ENCODE data around the gene RNF207. TPM values are rescaled to one million over a fixed set of nuclear protein-coding genes. Genes with fewer than 3 reads are reported as not detected.

The RNF207 gene
- total and polyA plus RNA-seq, 10 of the 15 experiments (the other 5 are each of a cell fraction or from before 2014, with no cell fraction given), result 1.7 to 36.4 (median 13.1) TPM

GRCh38 chr1:6199298-6200187 is 6.4 kb upstream of the RNF207 start, which contains the start of gene RPL22 (continued):
- TF ChIP-seq ZNF384 (IDR thresholded peaks at IDR 0.05; ENCODE audit: borderline replicate concordance, low read depth, low read length) (no peak), ZBTB33 (IDR thresholded peaks at IDR 0.05) (no peak), KAT2A (conservative IDR thresholded peaks at IDR 0.05; ENCODE audit: control insufficient read depth, low read depth, low read length) (no peak), SP1 (IDR thresholded peaks at IDR 0.05; ENCODE audit: low read depth, low read length) (peak; percentile 93), CHD4 (IDR thresholded peaks at IDR 0.05) (no peak), SMC3 (IDR thresholded peaks at IDR 0.05; ENCODE audit: borderline replicate concordance, low read length) (no peak), IRF4 (IDR thresholded peaks at IDR 0.05; ENCODE audit: low read depth, low read length) (peak; percentile 59; the same call in 1 of the 2 replicates), RFX5 (IDR thresholded peaks at IDR 0.05; ENCODE audit: low read depth, low read length) (peak; percentile 47; the same call in 1 of the 2 replicates), BHLHE40 (IDR thresholded peaks at IDR 0.05; ENCODE audit: borderline replicate concordance in 1 of 2, low read depth in 2 of 2, low read length in 1 of 2) (peak; percentile 92 to 98), SRF (IDR thresholded peaks at IDR 0.05; ENCODE audit: low read depth in 2 of 2, low read length in 2 of 2) (peak; percentile 71 to 99; a peak in 3 of 4 replicates), ZNF274 (IDR thresholded peaks at IDR 0.05; ENCODE audit: insufficient read depth, insufficient read length) (no peak), IRF3 (IDR thresholded peaks at IDR 0.05) (0 out of 2 replicates have a peak, but pooled peaks have one; percentile 5), TAF1 (IDR thresholded peaks at IDR 0.05; ENCODE audit: borderline replicate concordance, low read depth, low read length) (peak; percentile 97), PKNOX1 (IDR thresholded peaks at IDR 0.05) (peak; percentile 69)

All from GM12878 (cell line).